Spleen (tissue), 7 donors: ENCODE measurements around the gene BBS9.

Source experiments
- CTCF ChIP-seq, 11 experiments: fragments of 200-600 bp in 7 of 11; fragments of 450-650 bp in 4 of 11; sonication (generic) in 4 of 11; IDR thresholded peaks in 8 of 11; conservative IDR thresholded peaks in 3 of 11; 1 replicate in 7 of 11; 2 replicates in 4 of 11; pipeline versions ENCODE4 v1.4.0 to v1.8.0; 2016 to 2021; ENCODE audit warnings: antibody characterized with exemption in 11 of 11, inconsistent platforms in 4 of 11, mild to moderate bottlenecking in 1 of 11
- POLR2A ChIP-seq, 3 donors: fragments of 450-650 bp; IDR thresholded peaks; one replicate each; pipeline ENCODE4 v1.5.1; 2017; ENCODE audit warnings: antibody characterized with exemption in 3 of 3, mild to moderate bottlenecking in 1 of 3
- POLR2AphosphoS5 ChIP-seq, 3 donors: sonication (generic); formaldehyde crosslinking; IDR thresholded peaks; one replicate each; pipeline ENCODE4 v1.5.1; 2017; ENCODE audit warnings: antibody characterized with exemption in 3 of 3
- donor health status: DM: no; HTN: no; CAD: no; lungs with moderate emphysema.
- donor health status: DM: no; HTN: no; CAD: no.
- donor health status: DM: no; HTN: no; CAD: no.

DNA sequence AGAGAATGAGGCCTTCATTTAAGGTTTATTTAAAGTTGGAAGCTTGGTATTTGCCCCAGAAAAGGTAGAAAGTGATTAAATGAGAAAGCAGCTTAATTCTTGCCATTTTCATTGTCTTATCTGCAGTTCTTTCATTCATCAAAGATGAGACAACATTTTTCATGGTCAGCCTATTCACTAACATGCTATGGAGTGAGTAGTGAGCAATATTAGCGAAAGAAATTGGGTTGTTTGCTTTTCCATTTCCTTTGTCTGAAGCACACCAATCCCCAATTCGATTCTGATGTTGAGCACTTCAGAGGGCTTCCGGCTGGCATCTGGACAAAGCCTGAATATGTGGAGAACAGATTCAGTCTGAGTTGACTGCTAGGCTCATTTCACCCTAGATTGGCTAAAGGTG, 317.2 kb downstream of the BBS9 start:
- TF ChIP-seq CTCF (IDR thresholded peaks at IDR 0.05 in 8 of 11, conservative IDR thresholded peaks at IDR 0.05 in 3 of 11) (no peak), POLR2A (IDR thresholded peaks at IDR 0.05) (no peak), POLR2AphosphoS5 (IDR thresholded peaks at IDR 0.05) (no peak)
